Stimulated activated effector memory CD8-positive, alpha-beta T cell treated with anti-CD3 and anti-CD28 coated beads, Interleukin-12 subunit alpha, Interleukin-12 subunit beta, amount 100 ng/mL, for 72 hours (primary cell): ENCODE data around the gene GOSR2.
"Not testable (repeated sequence)": the region's sequence is repeated elsewhere in the genome, so short reads cannot be mapped to it uniquely, and the experiment has no call there.

Source experiments
- ATAC-seq: fragments of 150-1000 bp; cut with Tn5 transposase; 2 replicates; pipeline ENCODE4 v1.10.0; 2021
- DNase-seq, 2 donors: peaks; one replicate each; pipeline ENCODE4 v3.0.0; 2021 to 2022; ENCODE audit warnings: low spot score in 2 of 2
- H3K27ac Mint-ChIP-seq: one replicate; pipeline ENCODE4 v1.8.0; 2022; ENCODE audit warnings: mild to moderate bottlenecking, mixed read lengths
- H3K36me3 Mint-ChIP-seq: one replicate; pipeline ENCODE4 v1.8.0; 2022; ENCODE audit warnings: mild to moderate bottlenecking, mixed read lengths
- H3K4me1 Mint-ChIP-seq: one replicate; pipeline ENCODE4 v1.8.0; 2022; ENCODE audit warnings: mixed read lengths
- H3K4me3 Mint-ChIP-seq: one replicate; pipeline ENCODE4 v1.8.0; 2022; ENCODE audit warnings: mild to moderate bottlenecking, mixed read lengths
- H3K9me3 Mint-ChIP-seq: one replicate; pipeline ENCODE4 v1.8.0; 2022; ENCODE audit warnings: mixed read lengths

The GOSR2 gene

GRCh38 chr17:46910179-46910927 is 12.6 kb upstream of the GOSR2 start:
- H3K4me3 Mint-ChIP-seq: no peak overlapping the region
- H3K9me3 Mint-ChIP-seq: no peaks in the 10 kb centered on the region
- no peak for ATAC-seq
- no peak for DNase-seq
- no peaks in the 10 kb centered on the region for H3K4me1 Mint-ChIP-seq
- no peak overlapping the region for H3K27ac Mint-ChIP-seq
- H3K36me3 Mint-ChIP-seq: no peaks in the 10 kb centered on the region

GRCh38 chr17:46911311-46911710 is 11.6 kb upstream of the GOSR2 start:
- DNase-seq (no peak), ATAC-seq (no peak)
- Mint-ChIP-seq H3K4me3 (no peak overlapping the region), H3K9me3 (no peaks in the 10 kb centered on the region), H3K36me3 (no peaks in the 10 kb centered on the region), H3K27ac (no peak overlapping the region), H3K4me1 (no peaks in the 10 kb centered on the region)

GRCh38 chr17:46915596-46915995 is 7.4 kb upstream of the GOSR2 start:
- Mint-ChIP-seq H3K4me1 (no peaks in the 10 kb centered on the region), H3K27ac (no peak overlapping the region), H3K36me3 (no peaks in the 10 kb centered on the region), H3K4me3 (no peak overlapping the region), H3K9me3 (no peaks in the 10 kb centered on the region)
- no peak for ATAC-seq
- no peak for DNase-seq

- no peaks in the 10 kb centered on the region for H3K36me3 Mint-ChIP-seq
- H3K4me1 Mint-ChIP-seq: no peaks in the 10 kb centered on the region
- no peak overlapping the region for H3K27ac Mint-ChIP-seq
- H3K4me3 Mint-ChIP-seq: no peak overlapping the region
- no peaks in the 10 kb centered on the region for H3K9me3 Mint-ChIP-seq
- ATAC-seq: no peak
- no peak for DNase-seq
These were observed 6.7 kb upstream of the GOSR2 start for GRCh38 chr17:46916211-46916610.

- no peak for DNase-seq
These were observed 6.3 kb upstream of the GOSR2 start for GRCh38 chr17:46916623-46917022.

GRCh38 chr17:46917041-46917440 is 5.9 kb upstream of the GOSR2 start:
- H3K9me3 Mint-ChIP-seq: no peaks in the 10 kb centered on the region
- H3K4me1 Mint-ChIP-seq: no peaks in the 10 kb centered on the region
- H3K36me3 Mint-ChIP-seq: no peaks in the 10 kb centered on the region
- no peak overlapping the region for H3K27ac Mint-ChIP-seq
- no peak overlapping the region for H3K4me3 Mint-ChIP-seq
- ATAC-seq (no peak), DNase-seq (no peak)

More at GRCh38 chr17:46916623-46917022, 6.3 kb upstream of the GOSR2 start:
- no peak for ATAC-seq
- H3K27ac Mint-ChIP-seq: no peak overlapping the region
- H3K4me3 Mint-ChIP-seq: no peak overlapping the region
- H3K4me1 Mint-ChIP-seq: no peaks in the 10 kb centered on the region
- H3K36me3 Mint-ChIP-seq: no peaks in the 10 kb centered on the region
- no peaks in the 10 kb centered on the region for H3K9me3 Mint-ChIP-seq

- DNase-seq (no peak), ATAC-seq (no peak)
- Mint-ChIP-seq H3K4me1 (no peaks in the 10 kb centered on the region), H3K36me3 (no peaks in the 10 kb centered on the region), H3K27ac (no peak overlapping the region), H3K9me3 (no peaks in the 10 kb centered on the region), H3K4me3 (no peak overlapping the region)
These were observed 5.4 kb upstream of the GOSR2 start for GRCh38 chr17:46917516-46917915.

GRCh38 chr17:46921962-46922361 is 998 bp upstream of the GOSR2 start:
- Mint-ChIP-seq H3K27ac (peak overlapping the region; percentile 100), H3K4me1 (peaks cover 30% of the 10 kb centered on the region), H3K4me3 (peak overlapping the region; percentile 91)
- not testable (repeated sequence) for ATAC-seq, H3K36me3 Mint-ChIP-seq, H3K9me3 Mint-ChIP-seq, DNase-seq

GRCh38 chr17:46922487-46922803 is 515 bp upstream of the GOSR2 start:
- no peak for ATAC-seq
- no peaks in the 10 kb centered on the region for H3K9me3 Mint-ChIP-seq
- H3K36me3 Mint-ChIP-seq: peaks cover 7% of the 10 kb centered on the region
- no peak for DNase-seq
- H3K27ac Mint-ChIP-seq: peak overlapping the region; percentile 100
- H3K4me3 Mint-ChIP-seq: peak overlapping the region; percentile 91
- H3K4me1 Mint-ChIP-seq: peaks cover 35% of the 10 kb centered on the region

- H3K9me3 Mint-ChIP-seq: no peaks in the 10 kb centered on the region
- H3K27ac Mint-ChIP-seq: peak overlapping the region; percentile 100
- H3K36me3 Mint-ChIP-seq: peaks cover 26% of the 10 kb centered on the region
- peak overlapping the region; percentile 91 for H3K4me3 Mint-ChIP-seq
- DNase-seq (no peak), ATAC-seq (no peak)
- H3K4me1 Mint-ChIP-seq: peaks cover 52% of the 10 kb centered on the region
These were observed 2.4 kb downstream of the GOSR2 start for GRCh38 chr17:46925185-46925868.

GRCh38 chr17:46928467-46929261 is 5.7 kb downstream of the GOSR2 start:
- Mint-ChIP-seq H3K9me3 (no peaks in the 10 kb centered on the region), H3K36me3 (peaks cover 52% of the 10 kb centered on the region)
- ATAC-seq: no peak

GRCh38 chr17:46929413-46929812 is 6.5 kb downstream of the GOSR2 start:
- H3K27ac Mint-ChIP-seq: no peak overlapping the region
- H3K36me3 Mint-ChIP-seq: peaks cover 59% of the 10 kb centered on the region
- DNase-seq (no peak), ATAC-seq (no peak)
- no peaks in the 10 kb centered on the region for H3K9me3 Mint-ChIP-seq
- H3K4me3 Mint-ChIP-seq: no peak overlapping the region
- peaks cover 46% of the 10 kb centered on the region for H3K4me1 Mint-ChIP-seq

More at GRCh38 chr17:46928467-46929261, 5.7 kb downstream of the GOSR2 start:
- Mint-ChIP-seq H3K4me1 (peaks cover 52% of the 10 kb centered on the region), H3K27ac (peak overlapping the region; percentile 43), H3K4me3 (no peak overlapping the region)
- no peak for DNase-seq

- ATAC-seq (no peak), DNase-seq (no peak)
- peaks cover 65% of the 10 kb centered on the region for H3K36me3 Mint-ChIP-seq
- H3K4me3 Mint-ChIP-seq: no peak overlapping the region
- no peaks in the 10 kb centered on the region for H3K9me3 Mint-ChIP-seq
- H3K4me1 Mint-ChIP-seq: peaks cover 41% of the 10 kb centered on the region
- H3K27ac Mint-ChIP-seq: no peak overlapping the region
These were observed 7.1 kb downstream of the GOSR2 start for GRCh38 chr17:46930051-46930450.

- Mint-ChIP-seq H3K36me3 (peaks cover 81% of the 10 kb centered on the region), H3K27ac (no peak overlapping the region), H3K4me3 (no peak overlapping the region), H3K4me1 (peaks cover 25% of the 10 kb centered on the region), H3K9me3 (no peaks in the 10 kb centered on the region)
- DNase-seq (no peak), ATAC-seq (no peak)
These were observed 8.6 kb downstream of the GOSR2 start for GRCh38 chr17:46931596-46931995.

GRCh38 chr17:46935658-46936266 is 12.8 kb downstream of the GOSR2 start:
- Mint-ChIP-seq H3K27ac (peak overlapping the region; percentile 71), H3K36me3 (peaks cover 100% of the 10 kb centered on the region), H3K4me1 (no peaks in the 10 kb centered on the region), H3K4me3 (no peak overlapping the region), H3K9me3 (no peaks in the 10 kb centered on the region)
- no peak for DNase-seq
- ATAC-seq: no peak
